ENCODE data around the gene FALEC. TPM values are rescaled to one million over a fixed set of nuclear protein-coding genes. Genes with fewer than 3 reads are reported as not detected.

The FALEC gene
- total RNA-seq, 1 donor from 2014 or later = 1.9 TPM

DNA sequence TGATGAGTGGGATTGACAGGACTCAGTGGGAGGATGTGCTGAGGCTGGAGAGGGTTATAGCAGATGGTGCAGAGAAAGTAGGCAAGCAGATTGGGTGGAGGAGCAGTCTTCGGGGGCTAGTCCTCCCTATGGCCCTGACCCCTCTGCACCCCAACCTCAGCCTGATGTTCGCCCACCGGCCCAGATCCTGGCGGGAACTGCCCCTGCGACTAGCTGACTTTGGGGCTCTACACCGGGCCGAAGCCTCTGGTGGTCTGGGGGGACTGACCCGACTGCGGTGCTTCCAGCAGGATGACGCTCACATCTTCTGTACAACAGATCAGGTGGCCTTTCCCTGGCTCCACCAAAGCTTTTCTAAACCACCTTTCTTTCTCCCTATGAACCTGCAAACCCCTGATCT, 17.2 kb upstream of the FALEC start:
- Mint-ChIP-seq H3K27ac (no peak overlapping the region), H3K9me3 (no peaks in the 10 kb centered on the region), H3K4me3 (no peak overlapping the region), H3K4me1 (no peaks in the 10 kb centered on the region), H3K27me3 (ENCODE audit: low read depth) (no peaks in the 10 kb centered on the region), H3K36me3 (peaks cover 36% of the 10 kb centered on the region)
- no peak for DNase-seq (ENCODE audit: low spot score in 2 of 2, unreplicated experiment in 2 of 2)
- TF ChIP-seq CTCF (IDR thresholded peaks at IDR 0.05; ENCODE audit: unreplicated experiment) = no peak

DNA sequence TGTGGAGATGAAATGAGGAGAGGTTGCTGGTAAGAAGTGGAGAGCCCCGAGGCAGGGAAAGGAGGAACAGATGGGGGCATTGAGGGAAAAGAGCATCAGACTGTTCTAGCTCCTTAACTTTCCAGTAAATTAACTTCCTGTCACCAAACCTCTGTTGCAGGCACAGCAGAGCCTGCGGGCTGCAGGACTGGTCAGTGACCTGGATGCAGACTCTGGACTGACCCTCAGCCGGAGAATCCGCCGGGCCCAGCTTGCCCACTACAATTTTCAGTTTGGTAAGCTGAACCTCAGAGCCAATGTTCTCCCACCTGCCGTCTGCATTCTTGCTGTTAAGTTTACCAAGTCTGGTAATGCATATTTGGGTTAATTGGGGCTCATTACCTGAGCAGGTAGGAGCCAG, 10.1 kb upstream of the FALEC start:
- Mint-ChIP-seq H3K4me1 (peaks cover 6% of the 10 kb centered on the region), H3K4me3 (no peak overlapping the region), H3K27ac (no peak overlapping the region), H3K9me3 (no peaks in the 10 kb centered on the region), H3K27me3 (ENCODE audit: low read depth) (no peaks in the 10 kb centered on the region), H3K36me3 (peaks cover 32% of the 10 kb centered on the region)
- no peak for DNase-seq (ENCODE audit: low spot score in 2 of 2, unreplicated experiment in 2 of 2)
- TF ChIP-seq CTCF (IDR thresholded peaks at IDR 0.05; ENCODE audit: unreplicated experiment) = no peak

DNA sequence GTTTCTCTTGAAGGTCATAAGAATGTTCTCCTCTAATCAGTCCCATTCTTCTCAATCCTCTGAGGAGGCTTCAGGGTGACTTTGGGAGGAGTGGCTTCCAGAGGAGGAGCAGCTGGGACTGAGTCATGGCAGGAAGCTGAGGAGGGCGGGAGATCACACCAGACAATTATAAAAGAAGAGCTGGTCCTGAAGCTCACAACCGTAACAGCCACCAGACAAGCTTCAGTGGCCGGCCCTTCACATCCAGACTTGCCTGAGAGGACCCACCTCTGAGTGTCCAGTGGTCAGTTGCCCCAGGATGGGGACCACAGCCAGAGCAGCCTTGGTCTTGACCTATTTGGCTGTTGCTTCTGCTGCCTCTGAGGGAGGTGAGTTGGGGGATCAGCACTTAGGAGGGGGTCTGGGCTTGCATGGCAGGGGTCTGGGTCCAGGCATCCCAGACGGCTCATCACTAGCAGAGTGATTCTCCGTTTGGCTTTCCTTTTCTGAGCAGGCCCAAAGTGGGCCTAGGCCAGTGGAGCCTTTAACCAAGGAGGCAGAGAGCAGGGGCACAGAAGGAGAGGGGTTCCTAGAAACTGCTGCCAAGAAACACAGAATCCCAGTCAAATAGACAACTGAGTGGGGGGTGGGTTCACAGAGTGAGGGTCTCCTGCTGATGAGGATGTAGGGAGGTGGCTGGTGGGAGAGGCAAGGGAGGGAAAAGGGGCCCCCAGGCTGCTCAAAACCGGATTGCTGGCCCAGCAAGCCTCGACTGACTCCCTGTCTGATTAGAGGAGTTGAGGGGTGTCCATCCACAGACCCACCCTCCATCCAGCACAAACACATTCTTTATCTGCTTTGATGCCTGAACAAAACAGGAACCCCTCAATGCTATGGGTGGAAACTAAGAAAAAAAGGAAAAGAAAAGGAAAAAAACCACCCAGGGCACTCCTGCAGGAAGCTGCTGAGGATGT, 7.4 kb upstream of the FALEC start, which contains the start of gene ECM1:
Gene ECM1, plus strand, starts transcription at position 198 of the 953 bp plus-strand sequence. Its CDS starts 101 bp downstream, at position 299.
- Mint-ChIP-seq H3K9me3 (no peaks in the 10 kb centered on the region), H3K27me3 (ENCODE audit: low read depth) (no peaks in the 10 kb centered on the region), H3K36me3 (peaks cover 30% of the 10 kb centered on the region), H3K4me1 (peaks cover 6% of the 10 kb centered on the region), H3K4me3 (no peak within 1 kb of the TSS), H3K27ac (no peak within 1 kb of the TSS)
- DNase-seq (ENCODE audit: low spot score in 2 of 2, unreplicated experiment in 2 of 2) = no peak
- no peak for TF ChIP-seq CTCF (IDR thresholded peaks at IDR 0.05; ENCODE audit: unreplicated experiment)

- Mint-ChIP-seq H3K4me3 (no peak overlapping the region), H3K27me3 (ENCODE audit: low read depth) (no peaks in the 10 kb centered on the region), H3K4me1 (peaks cover 6% of the 10 kb centered on the region), H3K36me3 (peaks cover 30% of the 10 kb centered on the region), H3K27ac (no peak overlapping the region), H3K9me3 (no peaks in the 10 kb centered on the region)
- TF ChIP-seq CTCF (IDR thresholded peaks at IDR 0.05; ENCODE audit: unreplicated experiment) = no peak
- DNase-seq (ENCODE audit: low spot score in 2 of 2, unreplicated experiment in 2 of 2) = no peak
Measured at GRCh38 chr1:150508982-150509381, 6.6 kb upstream of the FALEC start.

- Mint-ChIP-seq H3K4me1 (peaks cover 13% of the 10 kb centered on the region), H3K36me3 (peaks cover 18% of the 10 kb centered on the region), H3K9me3 (no peaks in the 10 kb centered on the region), H3K4me3 (no peak overlapping the region), H3K27me3 (ENCODE audit: low read depth) (no peaks in the 10 kb centered on the region), H3K27ac (no peak overlapping the region)
- no peak for TF ChIP-seq CTCF (IDR thresholded peaks at IDR 0.05; ENCODE audit: unreplicated experiment)
- no peak for DNase-seq (ENCODE audit: low spot score in 2 of 2, unreplicated experiment in 2 of 2)
Measured at GRCh38 chr1:150511551-150511950, 4.0 kb upstream of the FALEC start.
